HG03342 (cell line): ENCODE data around the gene TOX2.

Source experiments
- ATAC-seq: cut with Tn5 transposase; IDR thresholded peaks from one replicate; pipeline ENCODE4 v1.9.1; 2021; ENCODE audit warnings: mild to moderate bottlenecking, moderate library complexity; ENCODE audit not compliant: unreplicated experiment

Gene TOX2

GRCh38 chr20:43915211-43916072 lies 790 bp downstream of the TOX2 start:
- ATAC-seq, result no peak

GRCh38 chr20:43916073-43916880 lies 1.6 kb downstream of the TOX2 start:
- no peak for ATAC-seq

GRCh38 chr20:43916881-43917371 lies 2.3 kb downstream of the TOX2 start:
- no peak for ATAC-seq

GRCh38 chr20:43917380-43917779 lies 2.7 kb downstream of the TOX2 start:
- no peak for ATAC-seq

GRCh38 chr20:43919686-43920403 lies 5.2 kb downstream of the TOX2 start:
- no peak for ATAC-seq

- no peak for ATAC-seq
Observed at GRCh38 chr20:43920797-43921196, 6.1 kb downstream of the TOX2 start.

GRCh38 chr20:43921227-43921780 lies 6.7 kb downstream of the TOX2 start:
- no peak for ATAC-seq

- no peak for ATAC-seq
Observed at GRCh38 chr20:43922614-43923013, 8.0 kb downstream of the TOX2 start.

- ATAC-seq, result no peak
Observed at GRCh38 chr20:43923322-43923721, 8.7 kb downstream of the TOX2 start.

- no peak for ATAC-seq
Observed at GRCh38 chr20:43923917-43924316, 9.3 kb downstream of the TOX2 start.

GRCh38 chr20:43925215-43925614 lies 10.6 kb downstream of the TOX2 start:
- ATAC-seq, result no peak

GRCh38 chr20:43925801-43926200 lies 11.1 kb downstream of the TOX2 start:
- ATAC-seq, result no peak

GRCh38 chr20:43926287-43927050 lies 11.8 kb downstream of the TOX2 start:
- no peak for ATAC-seq

GRCh38 chr20:43931976-43932375 lies 17.3 kb downstream of the TOX2 start:
- ATAC-seq, result no peak

GRCh38 chr20:43934833-43935232 lies 20.2 kb downstream of the TOX2 start:
- ATAC-seq, result no peak

GRCh38 chr20:43936104-43936770 lies 21.6 kb downstream of the TOX2 start:
- no peak for ATAC-seq

- no peak for ATAC-seq
Observed at GRCh38 chr20:43936805-43937204, 22.2 kb downstream of the TOX2 start.

- no peak for ATAC-seq
Observed at GRCh38 chr20:43937591-43937990, 22.9 kb downstream of the TOX2 start.

- no peak for ATAC-seq
Observed at GRCh38 chr20:43938017-43938655, 23.5 kb downstream of the TOX2 start.
